GM19023 (cell line): ENCODE results near the gene OGFOD1.

ENCODE experiments used
- ATAC-seq: cut with Tn5 transposase; IDR thresholded peaks from one replicate; pipeline ENCODE4 v1.9.1; 2021; ENCODE audit warnings: mild to moderate bottlenecking, moderate library complexity; ENCODE audit not compliant: unreplicated experiment

OGFOD1 gene

DNA sequence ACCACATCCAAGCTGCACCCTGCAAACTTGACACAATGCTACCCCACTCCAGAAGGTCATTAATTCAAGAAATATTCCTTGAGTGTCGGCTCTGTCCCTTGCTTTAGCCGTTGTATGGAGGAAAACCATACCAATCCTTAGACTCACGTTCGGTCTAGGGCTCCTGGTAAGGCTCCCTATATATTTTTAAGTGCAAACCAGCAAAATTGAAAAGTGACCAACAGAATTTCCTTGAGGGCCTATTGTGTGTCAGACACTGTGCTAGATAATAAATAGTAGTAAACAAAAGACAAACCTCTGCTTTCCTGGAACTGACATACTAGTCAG lies 68.9 kb downstream of the OGFOD1 start:
- no peak for ATAC-seq

DNA sequence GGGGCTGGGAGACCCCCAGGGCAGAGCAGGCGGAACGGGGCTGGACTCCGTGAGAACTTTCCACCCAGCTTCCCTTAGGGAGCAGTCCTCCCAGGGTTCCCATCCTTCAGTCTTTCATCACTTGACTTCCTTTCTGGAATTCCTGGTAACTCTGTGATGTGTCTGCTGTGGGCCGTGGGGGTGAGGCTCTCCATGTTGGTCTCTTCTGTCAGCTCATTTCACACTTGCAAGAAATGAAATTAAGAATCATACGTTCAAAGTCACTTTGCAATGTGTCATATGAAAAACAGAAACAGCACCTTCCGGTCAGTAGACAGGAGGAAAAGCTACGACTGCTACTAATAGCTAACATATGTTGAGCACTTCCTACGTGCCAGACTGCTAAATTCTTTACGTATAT lies 73.9 kb downstream of the OGFOD1 start:
- no peak for ATAC-seq
